ENCODE measurements around the gene TRIM24.
A peak's percentile ranks its signal among the peaks of the same experiment; 100 is the strongest.

TRIM24 gene

GRCh38 chr7:138538518-138538917 is 78.5 kb downstream of the TRIM24 start:
- DNase-seq (ENCODE audit: low spot score), result no peak

DNA sequence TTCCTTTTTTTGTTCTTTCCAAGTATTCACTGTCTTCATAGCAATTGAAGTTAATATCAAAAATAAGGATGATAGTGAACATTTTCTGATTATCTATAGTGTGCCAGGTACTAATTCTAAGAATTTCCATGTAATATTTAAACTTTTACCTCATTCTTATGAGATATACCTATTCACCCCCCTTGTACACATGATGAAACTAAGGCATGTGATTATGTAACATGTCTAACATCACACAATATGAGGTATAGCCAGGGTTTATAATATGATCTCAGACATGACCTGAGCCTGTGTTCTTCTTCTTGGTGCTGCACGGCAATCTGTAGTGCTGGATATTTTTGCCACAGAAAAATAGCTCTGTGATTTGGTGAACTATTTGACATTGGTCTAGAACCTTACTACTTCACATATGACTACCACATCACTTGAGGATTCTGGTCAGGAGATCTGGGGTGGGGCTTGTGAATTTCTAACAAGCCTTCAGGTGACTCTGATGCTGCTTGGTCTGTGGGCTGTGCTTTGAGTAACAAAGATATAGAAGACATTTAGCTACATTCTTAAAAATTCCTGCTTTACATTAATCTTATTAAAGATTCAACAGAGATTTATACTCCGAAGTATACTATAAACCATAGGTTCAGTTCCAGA is 79.1 kb downstream of the TRIM24 start:
- no peak for DNase-seq (ENCODE audit: low spot score)

DNA sequence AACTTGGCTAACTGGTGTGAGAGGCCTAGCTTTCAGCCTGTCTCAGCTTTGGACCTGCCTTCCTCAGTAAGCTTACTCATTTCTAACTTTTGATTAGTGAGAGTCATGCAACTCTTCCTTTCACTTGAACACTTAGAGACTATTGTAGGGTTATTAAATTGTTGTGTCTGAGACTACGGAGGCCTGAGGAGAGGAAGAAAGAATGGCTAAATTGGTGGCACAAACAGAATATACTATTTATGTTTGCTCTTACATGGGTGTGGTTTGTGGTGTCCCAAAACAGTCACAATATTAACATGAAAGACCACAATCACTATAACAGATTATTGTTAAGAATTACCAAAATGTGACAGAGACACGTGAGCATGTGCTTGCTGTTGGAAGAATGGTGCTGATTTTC is 82.1 kb downstream of the TRIM24 start:
- no peak for DNase-seq (ENCODE audit: low spot score)

DNA sequence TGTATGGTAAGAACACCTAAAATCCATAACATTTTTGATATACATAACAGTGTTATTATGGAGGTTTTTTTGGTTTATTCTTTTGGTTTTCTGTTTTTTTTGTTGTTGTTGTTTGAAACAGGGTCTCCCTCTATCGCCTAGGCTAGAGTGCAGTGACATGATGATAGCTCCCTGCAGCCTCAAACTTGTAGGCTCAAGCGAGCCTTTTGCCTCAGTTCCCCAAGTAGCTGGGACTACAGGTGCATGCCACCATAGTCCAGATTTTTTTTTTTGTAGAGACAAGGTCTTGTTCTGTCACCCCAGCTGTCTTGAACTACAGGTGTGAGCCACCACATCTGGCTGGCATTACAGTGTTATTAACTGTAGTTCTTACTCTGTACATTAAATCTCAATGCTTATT is 83.7 kb downstream of the TRIM24 start:
- DNase-seq (ENCODE audit: low spot score), result no peak

DNA sequence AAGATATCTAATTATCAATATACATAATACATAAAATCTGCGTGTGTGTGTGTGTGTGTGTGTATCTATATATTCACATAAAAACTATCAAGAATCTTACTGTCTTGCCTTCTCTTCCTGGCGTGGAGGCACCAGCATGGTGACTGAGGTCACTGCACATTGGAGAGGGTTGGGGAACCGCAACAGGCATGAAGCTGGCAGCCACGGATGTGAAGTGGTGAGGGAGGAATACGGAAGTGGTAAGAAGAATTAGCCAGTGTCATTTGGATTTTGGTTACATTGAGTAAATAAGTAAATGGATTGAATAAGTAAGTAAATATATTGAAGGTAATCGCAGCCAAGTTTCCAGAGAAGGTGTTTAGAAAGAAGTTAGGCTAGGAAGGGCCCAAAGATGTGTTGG is 85.1 kb downstream of the TRIM24 start:
- no peak for DNase-seq (ENCODE audit: low spot score)

DNA sequence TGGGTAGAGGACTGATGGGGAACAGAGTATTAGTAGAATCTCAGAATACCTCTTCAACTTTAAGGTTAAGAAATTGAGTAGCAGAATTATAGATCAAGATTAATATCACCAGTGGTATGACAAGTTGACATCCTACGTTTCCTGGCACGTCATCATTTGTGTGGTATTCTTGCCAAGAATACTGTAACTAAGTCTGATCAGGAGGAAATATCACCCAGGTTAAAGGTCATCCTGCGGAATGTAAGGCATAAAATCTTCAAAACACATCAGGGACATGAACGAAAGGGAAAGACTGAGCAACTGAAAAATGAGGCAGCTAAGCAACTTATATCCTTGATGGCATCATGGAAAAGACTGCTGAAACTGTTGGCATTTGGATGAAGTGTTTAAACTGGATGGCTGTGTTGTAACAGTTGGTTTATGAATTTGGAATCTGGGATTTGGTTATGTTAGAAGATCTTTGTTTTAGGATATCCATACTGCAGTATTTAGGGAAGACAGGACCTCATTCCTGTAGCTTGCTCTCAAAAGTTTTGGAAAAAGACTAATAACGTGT is 86.1 kb downstream of the TRIM24 start:
- DNase-seq (ENCODE audit: low spot score), result no peak

DNA sequence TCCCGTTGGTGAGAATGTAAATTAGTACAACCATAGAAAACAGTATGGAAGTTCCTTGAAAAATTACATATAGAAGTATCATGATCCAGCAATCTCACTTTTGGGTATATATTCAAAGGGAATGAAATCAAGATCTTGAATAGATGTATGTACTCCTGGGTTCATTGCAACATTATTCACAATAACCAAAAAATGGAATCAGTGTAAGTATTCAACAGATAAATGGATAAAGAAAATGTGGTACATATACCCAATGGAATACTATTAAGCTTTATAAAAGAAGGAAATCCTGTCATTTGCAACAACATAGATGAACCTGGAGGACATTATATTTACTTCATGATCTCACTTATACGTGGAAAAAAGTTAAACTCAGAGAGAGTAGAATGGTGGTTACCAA is 86.8 kb downstream of the TRIM24 start:
- DNase-seq (ENCODE audit: low spot score), result no peak

GRCh38 chr7:138549082-138549481 is 89.0 kb downstream of the TRIM24 start:
- no peak for DNase-seq (ENCODE audit: low spot score)

- no peak for DNase-seq (ENCODE audit: low spot score)
These were observed 90.3 kb downstream of the TRIM24 start for GRCh38 chr7:138550337-138550736.

DNA sequence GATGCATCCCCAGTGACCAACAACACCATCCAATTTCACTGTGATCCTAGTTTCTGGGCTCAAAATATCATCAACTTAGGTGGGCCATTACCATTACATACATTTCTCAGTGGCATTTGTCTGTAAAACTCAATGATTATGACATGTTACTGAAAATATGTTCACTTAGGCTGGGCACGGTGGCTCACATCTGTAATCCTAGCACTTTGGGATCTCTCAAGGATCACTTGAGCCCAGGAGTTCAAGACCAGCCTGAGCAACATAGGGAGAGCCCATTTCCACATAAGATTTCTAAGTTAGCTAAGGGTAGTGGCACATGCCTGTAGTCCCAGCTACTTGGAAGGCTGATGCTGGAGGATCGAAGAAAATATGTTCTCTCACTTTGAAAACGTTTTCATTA is 91.0 kb downstream of the TRIM24 start:
- no peak for DNase-seq (ENCODE audit: low spot score)

DNA sequence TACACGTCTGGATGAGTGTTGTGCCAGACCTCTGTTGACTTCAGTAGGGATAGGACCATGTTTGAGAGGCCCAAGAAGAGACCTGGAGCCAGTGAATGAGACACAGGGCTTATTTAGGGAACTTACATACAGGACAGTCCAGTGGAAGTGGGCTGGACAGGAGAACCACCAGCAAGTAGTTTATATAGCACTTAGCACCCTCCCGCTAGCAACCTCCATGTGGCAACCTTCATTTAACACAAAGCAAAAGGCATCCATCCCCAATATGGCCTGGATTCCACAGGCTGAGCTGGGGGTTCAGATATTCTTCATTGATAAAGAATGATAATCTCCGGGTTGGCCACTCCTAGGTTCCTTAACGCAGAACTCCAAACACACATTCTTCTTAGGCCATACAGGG is 93.7 kb downstream of the TRIM24 start:
- DNase-seq (ENCODE audit: low spot score), result no peak

DNA sequence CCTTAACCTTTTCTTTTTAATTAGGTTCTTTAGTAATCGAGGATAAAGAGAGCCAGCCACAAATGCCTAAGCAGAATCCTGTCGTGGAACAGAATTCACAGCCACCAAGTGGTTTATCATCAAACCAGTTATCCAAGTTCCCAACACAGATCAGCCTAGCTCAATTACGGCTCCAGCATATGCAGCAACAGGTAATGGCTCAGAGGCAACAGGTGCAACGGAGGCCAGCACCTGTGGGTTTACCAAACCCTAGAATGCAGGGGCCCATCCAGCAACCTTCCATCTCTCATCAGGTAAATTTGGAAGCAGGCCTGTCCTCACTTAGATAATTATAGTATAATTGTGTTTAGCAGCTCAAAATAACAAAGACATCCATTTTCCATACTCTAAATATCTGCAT is 94.6 kb downstream of the TRIM24 start:
- DNase-seq (ENCODE audit: low spot score), result no peak

DNA sequence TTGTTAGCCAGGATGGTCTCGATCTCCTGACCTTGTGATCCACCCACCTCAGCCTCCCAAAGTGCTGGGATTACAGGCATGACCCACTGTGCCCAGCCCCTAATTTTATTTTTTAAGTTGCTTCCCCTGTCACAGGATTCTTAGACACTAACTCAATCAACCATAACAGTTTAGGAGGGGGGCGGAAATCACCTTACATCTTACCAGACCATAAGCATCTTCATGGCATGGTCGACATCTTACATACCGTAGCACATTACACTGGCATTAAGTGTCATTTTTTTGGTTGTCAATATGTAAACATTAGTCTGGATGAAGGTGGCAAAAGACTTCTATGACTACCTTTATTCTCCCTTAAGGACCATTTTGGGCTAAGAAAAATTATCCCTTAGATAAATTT is 95.6 kb downstream of the TRIM24 start:
- DNase-seq (ENCODE audit: low spot score), result no peak

GRCh38 chr7:138556771-138557484 is 96.9 kb downstream of the TRIM24 start:
- no peak for DNase-seq (ENCODE audit: low spot score)

GRCh38 chr7:138559448-138559847 is 99.4 kb downstream of the TRIM24 start:
- no peak for DNase-seq (ENCODE audit: low spot score)

GRCh38 chr7:138563808-138564207 is 103.7 kb downstream of the TRIM24 start:
- no peak for DNase-seq (ENCODE audit: low spot score)

GRCh38 chr7:138564365-138564764 is 104.3 kb downstream of the TRIM24 start:
- DNase-seq (ENCODE audit: low spot score), result peak; percentile 56

DNA sequence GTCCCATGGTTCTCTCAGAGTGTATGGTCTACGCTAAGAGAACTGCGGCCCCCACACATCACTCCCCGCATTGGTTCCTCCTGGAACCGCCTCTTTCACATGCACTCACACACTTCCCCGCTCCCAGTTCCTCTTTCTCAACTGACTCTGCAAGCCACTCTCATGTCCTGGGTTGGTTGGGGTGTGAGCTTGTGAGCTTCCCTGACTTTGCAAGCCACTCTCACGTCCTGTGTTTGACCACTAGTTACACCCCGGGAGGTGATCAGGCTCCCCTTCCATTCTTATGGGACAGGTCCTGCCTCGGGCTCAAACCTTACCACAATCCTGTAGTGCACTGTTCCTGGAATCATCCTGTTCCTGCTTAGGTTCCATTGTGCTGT is 105.0 kb downstream of the TRIM24 start:
- no peak for DNase-seq (ENCODE audit: low spot score)

- DNase-seq (ENCODE audit: low spot score), result no peak
These were observed 105.5 kb downstream of the TRIM24 start for GRCh38 chr7:138565451-138566114.

DNA sequence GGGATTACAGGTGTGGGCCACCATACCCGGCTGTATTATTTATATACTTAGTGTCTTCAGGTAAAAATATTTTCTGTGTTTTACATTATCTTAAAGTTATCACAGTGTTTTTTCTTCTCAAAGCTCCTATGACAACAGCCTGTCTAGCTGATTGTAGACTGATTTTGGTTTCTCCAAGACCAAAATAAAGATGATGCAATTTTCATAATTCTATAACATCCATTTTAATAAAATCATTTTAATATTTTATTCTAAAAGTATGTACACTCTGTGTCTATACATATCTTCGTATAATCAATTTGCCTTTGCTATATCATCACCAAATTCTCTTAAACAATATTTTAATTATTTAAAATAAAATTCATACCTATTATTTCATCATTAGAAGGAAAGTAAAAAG is 108.6 kb downstream of the TRIM24 start:
- DNase-seq (ENCODE audit: low spot score), result no peak

- no peak for DNase-seq (ENCODE audit: low spot score)
These were observed 109.4 kb downstream of the TRIM24 start for GRCh38 chr7:138569418-138569817.

GRCh38 chr7:138570715-138571114 is 110.7 kb downstream of the TRIM24 start:
- no peak for DNase-seq (ENCODE audit: low spot score)

DNA sequence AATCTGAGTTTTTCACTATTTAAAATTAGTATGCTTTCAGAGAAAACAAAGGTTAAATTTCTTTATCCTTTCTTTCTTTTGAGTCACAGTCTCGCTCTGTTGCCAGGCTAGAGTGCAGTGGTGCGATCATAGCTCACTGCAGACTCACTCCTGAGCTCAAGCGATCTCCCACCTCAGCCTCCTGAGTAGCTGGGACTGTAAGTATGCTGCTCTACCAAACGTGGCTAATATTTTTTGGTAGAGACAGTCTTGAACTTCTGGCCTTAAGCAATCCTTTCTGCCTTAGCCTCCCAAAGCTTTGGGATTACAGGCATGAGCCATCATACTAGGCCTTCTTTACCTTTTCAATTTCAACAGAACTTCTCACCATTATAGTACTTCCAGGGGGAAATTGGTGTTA is 113.7 kb downstream of the TRIM24 start:
- DNase-seq (ENCODE audit: low spot score), result no peak

Data from LoVo (cell line).